ENCODE results near the gene ACMSD.
A peak's percentile ranks its signal among the peaks of the same experiment; 100 is the strongest.
"Not testable (repeated sequence)": the region's sequence is repeated elsewhere in the genome, so short reads cannot be mapped to it uniquely, and the experiment has no call there.

ACMSD gene

GRCh38 chr2:134838143-134838620 lies at the start of gene ACMSD:
Gene ACMSD (plus strand): TSS chr2:134838616. CDS start chr2:134838683, 67 bp downstream.
- DNase-seq (ENCODE audit: low read depth in 2 of 2): no peak

DNA sequence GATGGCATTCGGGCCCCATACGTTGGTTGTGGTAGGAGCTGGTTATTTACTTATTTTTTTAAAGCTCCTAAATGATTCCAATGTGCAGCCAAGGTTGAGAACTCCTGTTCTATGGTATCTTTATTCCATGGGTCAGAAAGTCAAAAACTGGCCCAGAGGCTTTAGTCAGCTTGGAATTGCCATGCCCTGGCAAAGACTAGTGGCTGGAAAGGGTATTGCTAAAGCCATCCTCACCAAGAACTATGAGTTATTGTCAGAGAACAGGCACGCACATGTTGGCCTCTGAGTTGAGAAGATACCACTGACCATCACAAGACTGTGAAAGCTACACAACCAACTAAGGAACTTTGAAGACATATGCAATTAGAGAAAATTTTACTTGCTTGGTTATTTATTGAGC lies 47.9 kb upstream of the ACMSD start:
- no peak for DNase-seq (ENCODE audit: low read depth in 2 of 2)

GRCh38 chr2:134791616-134792015 lies 46.8 kb upstream of the ACMSD start:
- DNase-seq (ENCODE audit: low read depth in 2 of 2): no peak

DNA sequence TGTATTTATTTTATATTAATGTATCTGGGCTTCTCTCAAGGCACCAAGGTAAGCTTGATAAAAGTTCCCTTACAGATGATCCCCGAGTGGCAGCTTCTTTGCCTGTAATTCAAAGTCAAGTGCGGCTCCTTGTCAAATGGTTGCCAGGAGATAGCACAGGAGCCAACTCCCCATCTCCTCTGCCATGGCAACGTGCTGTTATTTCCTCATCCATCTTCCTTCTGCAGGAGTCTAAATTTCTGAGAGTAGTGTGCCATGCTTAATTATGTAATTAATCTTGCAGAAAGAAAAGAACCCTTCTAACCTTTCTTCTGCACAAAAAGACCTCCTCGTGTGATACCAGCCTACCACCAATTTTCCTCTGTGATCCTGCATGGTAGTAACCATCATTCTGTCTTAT lies 46.2 kb upstream of the ACMSD start:
- DNase-seq (ENCODE audit: low read depth in 2 of 2): no peak

DNA sequence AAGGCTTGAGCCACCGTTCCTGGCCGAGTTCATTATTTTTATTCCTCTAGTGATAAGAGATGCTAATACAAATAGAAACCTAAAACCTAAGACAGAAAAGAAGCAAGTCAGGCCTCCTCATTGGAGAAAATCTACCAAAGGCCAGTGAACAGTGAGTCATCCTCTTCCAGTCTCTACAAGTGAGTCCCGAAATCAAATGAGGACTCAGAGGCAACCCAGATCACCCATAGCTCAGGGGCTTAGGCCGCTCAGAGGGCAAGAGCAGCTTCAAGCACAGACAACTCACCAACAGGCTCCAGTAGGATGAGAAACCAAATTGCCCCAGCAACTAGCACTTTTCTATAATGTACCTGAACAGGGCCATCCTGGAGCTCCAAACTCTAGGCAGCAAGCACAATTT lies 42.7 kb upstream of the ACMSD start:
- no peak for DNase-seq (ENCODE audit: low read depth in 2 of 2)

DNA sequence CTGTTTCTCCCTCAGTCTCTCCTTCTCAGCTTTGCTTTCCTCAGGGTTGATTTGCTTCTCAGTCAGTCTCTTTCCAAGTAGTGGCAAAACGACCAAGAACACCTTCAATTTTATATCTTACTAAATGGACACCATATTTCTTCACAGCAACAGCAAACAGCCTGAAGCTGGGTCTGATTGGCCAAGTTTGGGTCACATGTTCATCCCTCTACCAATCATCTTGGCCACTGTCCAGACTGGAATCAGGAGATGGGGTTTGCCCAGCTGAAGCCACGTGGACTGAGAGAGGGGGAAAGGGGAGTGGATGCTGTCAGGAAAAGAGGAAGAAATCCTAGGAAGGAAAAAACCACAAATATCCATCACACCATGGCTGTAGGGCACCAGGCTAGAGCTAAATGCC lies 42.0 kb upstream of the ACMSD start:
- no peak for DNase-seq (ENCODE audit: low read depth in 2 of 2)

DNA sequence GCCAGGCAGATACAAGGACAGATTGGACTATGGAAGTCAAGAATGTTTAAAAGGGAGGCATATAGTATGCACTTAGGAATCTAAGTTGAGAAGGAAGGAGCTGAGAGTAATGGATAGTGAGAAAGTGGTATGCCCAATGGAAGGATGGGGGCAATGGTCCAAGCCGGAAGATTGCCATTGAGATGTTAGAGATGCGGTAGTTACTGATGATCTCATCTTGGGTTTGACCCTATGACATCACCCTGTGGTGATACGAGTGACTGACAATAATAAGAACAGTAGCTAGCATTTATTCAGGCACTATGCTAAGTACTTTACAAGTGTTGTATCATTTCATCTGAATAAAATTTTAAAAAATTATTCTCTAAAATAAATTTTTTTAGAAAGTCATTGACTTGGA lies 38.5 kb upstream of the ACMSD start:
- DNase-seq (ENCODE audit: low read depth in 2 of 2): no peak

DNA sequence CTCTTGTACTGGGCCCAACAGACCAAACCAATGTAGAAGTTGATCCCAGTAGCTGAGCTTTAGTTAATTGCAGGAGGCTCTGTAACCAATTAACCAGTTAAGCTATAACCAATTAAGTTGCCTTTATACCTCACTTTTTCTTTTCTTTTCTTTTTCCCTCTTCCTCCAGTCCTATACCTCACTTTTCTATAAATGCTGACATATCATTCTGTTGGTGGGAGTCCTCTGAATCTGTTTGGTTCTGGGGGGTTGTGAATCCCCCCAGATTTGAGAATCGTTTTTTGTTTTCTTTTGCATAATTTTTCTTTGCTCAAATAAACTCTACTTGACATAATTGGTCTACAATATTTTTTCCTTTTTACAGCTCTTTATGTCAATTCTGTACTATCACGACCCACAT lies 38.1 kb upstream of the ACMSD start:
- no peak for DNase-seq (ENCODE audit: low read depth in 2 of 2)

DNA sequence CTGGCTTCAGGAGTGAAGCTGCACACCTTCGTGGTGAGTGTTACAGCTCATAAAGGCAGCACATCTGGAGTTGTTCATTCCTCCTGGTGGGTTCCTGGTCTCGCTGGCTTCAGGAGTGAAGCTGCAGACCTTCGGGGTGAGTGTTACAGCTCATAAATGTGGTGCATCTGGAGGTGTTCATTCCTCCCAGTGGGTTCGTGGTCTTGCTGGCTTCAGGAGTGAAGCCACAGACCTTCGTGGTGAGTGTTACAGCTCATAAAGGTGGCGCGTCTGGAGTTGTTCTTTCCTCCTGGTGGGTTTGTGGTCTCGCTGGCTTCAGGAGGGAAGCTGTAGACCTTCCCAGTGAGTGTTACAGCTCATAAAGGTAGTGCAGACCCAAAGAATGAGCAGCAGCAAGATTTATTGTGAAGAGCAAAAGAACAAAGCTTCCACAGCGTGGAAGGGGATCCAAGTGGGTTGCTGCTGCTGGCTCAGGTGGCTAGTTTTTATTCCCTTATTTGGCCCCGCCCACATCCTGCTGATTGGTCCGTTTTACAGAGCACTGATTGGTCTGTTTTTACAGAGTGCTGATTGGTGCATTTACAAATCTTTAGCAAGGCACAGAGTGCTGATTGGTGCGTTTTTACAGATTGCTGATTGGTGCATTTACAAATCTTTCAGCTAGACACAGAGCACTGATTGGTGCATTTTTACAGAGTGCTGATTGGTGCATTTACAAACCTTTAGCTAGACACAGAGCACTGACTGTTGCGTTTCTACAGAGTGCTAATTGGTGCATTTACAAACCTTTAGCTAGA lies 34.6 kb upstream of the ACMSD start:
- DNase-seq (ENCODE audit: low read depth in 2 of 2): peak; percentile 5 to 6

GRCh38 chr2:134815741-134816140 lies 22.7 kb upstream of the ACMSD start:
- no peak for DNase-seq (ENCODE audit: low read depth in 2 of 2)

DNA sequence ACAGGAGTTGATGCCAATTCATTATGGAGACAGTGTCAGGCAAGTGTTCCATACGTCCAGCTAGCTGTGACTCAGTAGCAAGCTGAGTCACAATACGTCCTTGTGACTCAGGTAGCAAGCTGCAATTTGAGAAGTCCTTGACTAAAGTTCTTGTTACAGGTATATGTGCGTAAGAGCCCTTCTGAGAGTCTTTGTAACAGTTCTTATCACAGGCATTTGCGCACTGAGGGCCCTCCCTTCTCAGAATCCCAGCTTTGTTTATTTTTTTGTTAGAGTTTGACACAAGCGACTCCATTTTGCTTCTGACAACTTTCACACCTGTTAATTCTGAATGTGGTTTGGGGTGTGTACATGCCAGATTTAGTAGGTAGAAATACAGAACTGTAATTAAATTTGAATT lies 20.1 kb upstream of the ACMSD start:
- DNase-seq (ENCODE audit: low read depth in 2 of 2): no peak

DNA sequence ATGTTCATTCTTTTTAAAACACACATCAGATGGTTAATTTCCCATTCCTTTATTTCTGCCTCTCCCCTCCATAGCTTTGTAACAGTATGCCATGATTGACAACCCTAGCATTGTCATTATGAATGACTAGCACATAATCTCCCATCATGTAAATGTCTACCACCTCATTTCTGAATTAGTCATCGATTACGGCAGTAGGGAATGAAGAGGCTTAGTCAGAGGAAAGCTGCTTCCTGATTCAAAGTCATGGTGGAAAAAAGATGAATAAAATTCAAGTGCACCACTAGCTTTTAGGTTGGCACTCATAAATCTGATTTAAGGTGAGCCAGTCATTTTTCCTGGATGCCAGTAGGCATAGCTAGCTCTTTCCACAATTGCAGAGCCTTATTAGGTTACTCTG lies 19.1 kb upstream of the ACMSD start:
- DNase-seq (ENCODE audit: low read depth in 2 of 2): no peak

DNA sequence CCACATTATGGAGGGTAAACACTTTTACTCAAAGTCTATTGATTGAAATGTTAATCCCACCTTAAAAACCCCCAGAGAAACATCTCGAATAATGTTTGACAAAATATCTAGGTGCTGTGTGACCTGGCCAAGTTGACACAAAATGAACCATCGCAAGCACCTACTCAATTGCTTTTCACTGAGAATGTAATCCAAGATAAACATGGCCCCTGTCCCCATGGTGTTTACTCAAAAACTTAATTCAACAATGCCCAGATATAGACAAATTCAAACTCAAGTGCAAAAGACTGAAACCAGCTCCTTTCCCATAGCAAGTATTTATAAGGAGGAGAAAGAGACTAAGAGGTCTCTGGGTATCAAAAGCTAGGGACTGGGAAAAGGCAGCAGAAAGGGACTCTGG lies 15.0 kb upstream of the ACMSD start:
- no peak for DNase-seq (ENCODE audit: low read depth in 2 of 2)

- no peak for DNase-seq (ENCODE audit: low read depth in 2 of 2)
Measured at GRCh38 chr2:134823832-134824231, 14.6 kb upstream of the ACMSD start.

DNA sequence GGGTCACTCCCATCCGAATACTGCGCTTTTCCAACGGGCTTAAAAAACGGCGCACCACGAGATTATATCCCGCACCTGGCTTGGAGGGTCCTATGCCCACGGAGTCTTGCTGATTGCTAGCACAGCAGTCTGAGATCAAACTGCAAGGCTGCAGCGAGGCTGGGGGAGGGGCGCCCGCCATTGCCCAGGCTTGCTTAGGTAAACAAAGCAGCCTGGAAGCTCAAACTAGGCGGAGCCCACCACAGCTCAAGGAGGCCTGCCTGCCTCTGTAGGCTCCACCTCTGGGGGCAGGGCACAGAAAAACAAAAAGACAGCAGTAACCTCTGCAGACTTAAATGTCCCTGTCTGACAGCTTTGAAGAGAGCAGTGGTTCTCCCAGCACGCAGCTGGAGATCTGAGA lies 12.7 kb upstream of the ACMSD start:
- DNase-seq (ENCODE audit: low read depth in 2 of 2): not testable (repeated sequence)

DNA sequence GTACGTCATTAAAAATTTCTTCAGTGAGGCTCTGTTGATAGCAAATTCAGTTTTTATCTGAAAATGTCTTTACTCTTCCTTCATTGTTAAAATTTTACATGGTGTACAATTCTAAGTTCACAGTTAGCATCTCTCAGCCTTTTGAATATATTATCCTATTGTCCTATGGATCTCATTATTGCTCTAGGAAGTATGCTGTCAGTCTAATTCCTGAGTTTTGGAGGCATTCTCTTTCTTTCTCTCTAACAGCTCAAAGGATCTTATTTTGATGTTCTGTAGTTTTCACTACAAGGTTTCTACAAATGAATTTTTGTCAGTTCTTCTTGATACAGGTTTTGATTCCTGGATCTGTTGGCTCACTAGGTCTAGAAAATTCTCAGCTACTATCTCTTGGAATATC lies 2.9 kb upstream of the ACMSD start:
- no peak for DNase-seq (ENCODE audit: low read depth in 2 of 2)

- DNase-seq (ENCODE audit: low read depth in 2 of 2): no peak
Measured at GRCh38 chr2:134836986-134837385, 1.4 kb upstream of the ACMSD start.

DNA sequence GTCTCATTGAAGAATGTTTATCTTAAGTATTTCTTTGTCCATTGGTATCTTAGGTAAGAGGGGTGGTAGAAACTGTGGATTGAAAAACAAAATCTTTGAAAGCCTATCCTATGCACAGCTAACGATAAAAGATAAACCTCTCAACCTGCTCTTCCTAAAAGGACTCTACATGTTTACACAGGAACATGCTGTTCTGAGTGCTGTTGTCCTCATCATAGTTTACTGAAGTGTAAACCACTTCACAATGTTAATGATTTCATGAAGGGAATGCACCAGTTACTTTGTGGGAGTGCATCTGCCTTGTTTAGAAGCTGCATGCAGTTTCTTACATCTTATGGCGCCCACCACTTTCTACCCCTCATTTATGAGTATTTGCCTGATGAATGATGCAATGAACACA lies 1.2 kb downstream of the ACMSD start:
- DNase-seq (ENCODE audit: low read depth in 2 of 2): no peak

GRCh38 chr2:134842930-134843490 lies 4.6 kb downstream of the ACMSD start:
- no peak for DNase-seq (ENCODE audit: low read depth in 2 of 2)

- no peak for DNase-seq (ENCODE audit: low read depth in 2 of 2)
Measured at GRCh38 chr2:134843968-134844367, 5.6 kb downstream of the ACMSD start.

DNA sequence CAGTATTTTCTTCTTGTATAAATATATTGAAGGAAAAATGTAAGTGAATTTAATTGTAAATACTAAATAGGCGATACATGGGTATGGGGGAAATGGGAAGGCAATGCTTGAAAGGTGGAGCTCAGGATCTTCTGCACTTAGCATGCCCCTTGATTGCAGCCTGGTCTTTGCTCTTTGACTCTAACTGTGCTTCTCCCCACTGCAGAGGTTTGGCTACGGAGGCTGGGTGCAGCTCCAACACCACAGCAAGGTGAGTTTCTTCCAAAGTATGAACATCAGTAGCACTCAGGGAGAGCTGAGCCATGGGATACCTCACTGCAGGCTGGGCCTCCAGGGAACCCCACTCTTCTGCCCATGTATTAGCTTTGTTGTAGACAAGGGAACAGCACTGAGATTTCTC lies 6.6 kb downstream of the ACMSD start:
- DNase-seq (ENCODE audit: low read depth in 2 of 2): no peak

GRCh38 chr2:134845719-134846118 lies 7.3 kb downstream of the ACMSD start:
- no peak for DNase-seq (ENCODE audit: low read depth in 2 of 2)

GRCh38 chr2:134846213-134846612 lies 7.8 kb downstream of the ACMSD start:
- DNase-seq (ENCODE audit: low read depth in 2 of 2): no peak

- not testable (repeated sequence) for DNase-seq (ENCODE audit: low read depth in 2 of 2)
Measured at GRCh38 chr2:134847582-134847981, 9.2 kb downstream of the ACMSD start.
